ENCODE data around the gene DMBT1. TPM values are rescaled to one million over a fixed set of nuclear protein-coding genes. Genes with fewer than 3 reads are reported as not detected.

DMBT1 gene
- total and polyA plus RNA-seq, 7 experiments from 2014 or later = not detected

DNA sequence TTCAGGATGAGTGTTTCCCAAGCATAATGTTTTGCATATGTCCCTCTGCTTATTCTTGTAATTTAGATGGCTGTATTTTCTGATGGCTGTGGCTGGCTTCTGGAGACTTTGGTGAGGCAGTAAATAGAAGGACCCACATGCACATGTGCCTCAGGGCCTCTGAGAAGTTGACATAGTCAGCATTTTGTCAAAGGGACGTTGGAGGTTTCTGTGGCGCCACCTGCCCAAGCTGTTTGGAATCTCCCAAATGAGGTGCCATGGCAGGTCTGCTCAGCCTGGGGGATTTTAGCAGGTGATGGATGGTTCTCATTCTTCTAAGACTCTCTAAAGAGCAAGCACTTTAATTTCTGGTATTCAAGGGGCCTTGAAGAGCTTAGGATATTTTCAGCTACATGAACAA is 109.3 kb downstream of the DMBT1 start:
- intact Hi-C loops (cut with micrococcal nuclease) = no loop called here
- no peak for ATAC-seq
- Histone ChIP-seq H3K4me1 (ENCODE audit: control insufficient read depth in 2 of 2, insufficient read depth in 2 of 2, low read length in 2 of 2) (no peaks in the 10 kb centered on the region), H3K9me3 (ENCODE audit: control insufficient read depth in 2 of 3, low read length in 3 of 3) (no peaks in the 10 kb centered on the region), H3K36me3 (ENCODE audit: control insufficient read depth in 2 of 3, insufficient read depth in 3 of 3, low read length in 3 of 3) (no peaks in the 10 kb centered on the region), H3K4me3 (ENCODE audit: low read length) (no peak overlapping the region), H3K27me3 (ENCODE audit: control insufficient read depth in 2 of 2, insufficient read depth in 2 of 2, low read length in 2 of 2) (peaks cover 0 to 5% of the 10 kb centered on the region in 2 donors), H3K27ac (ENCODE audit: low read depth, low read length) (no peak overlapping the region)
- H3K27ac Mint-ChIP-seq = no peak overlapping the region
- no peak for DNase-seq
- H3K4me1 Mint-ChIP-seq = peaks cover 0 to 2% (median 0%) of the 10 kb centered on the region in 7 donors
- no peak overlapping the region for H3K4me3 Mint-ChIP-seq
- H3K27me3 Mint-ChIP-seq = peaks cover 8 to 37% (median 27%) of the 10 kb centered on the region in 5 donors
- no peaks in the 10 kb centered on the region for H3K36me3 Mint-ChIP-seq
- no peaks in the 10 kb centered on the region for H3K9me3 Mint-ChIP-seq
- ChIA-PET POLR2A (no interaction called here), CTCF (no interaction called here)

DNA sequence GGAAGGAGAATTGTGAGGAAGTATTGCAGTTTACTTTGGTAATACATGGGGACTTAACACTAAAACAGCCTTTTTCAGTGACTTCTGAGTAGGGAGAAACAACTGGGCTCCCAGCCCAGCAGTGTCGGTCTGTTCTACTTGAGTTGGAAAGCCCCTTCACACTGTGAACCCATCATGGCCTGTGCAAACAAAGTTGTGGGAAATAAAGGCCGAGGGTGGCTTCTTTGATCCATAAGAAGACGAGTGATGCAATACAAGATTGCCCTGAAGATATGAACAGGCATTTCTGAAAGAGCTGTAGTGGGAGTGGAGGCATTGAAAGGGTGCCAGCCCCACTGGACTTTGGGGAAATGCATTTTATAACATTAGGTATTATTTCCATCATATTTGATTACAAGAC is 110.8 kb downstream of the DMBT1 start:
- no peaks in the 10 kb centered on the region for H3K36me3 ChIP-seq (ENCODE audit: control insufficient read depth in 2 of 3, insufficient read depth in 3 of 3, low read length in 3 of 3)
- no peak overlapping the region for H3K4me3 ChIP-seq (ENCODE audit: low read length)
- Mint-ChIP-seq H3K27ac (no peak overlapping the region), H3K4me1 (peaks cover 0 to 2% (median 0%) of the 10 kb centered on the region in 7 donors), H3K27me3 (peaks cover 5 to 33% (median 28%) of the 10 kb centered on the region in 5 donors), H3K4me3 (no peak overlapping the region), H3K9me3 (no peaks in the 10 kb centered on the region), H3K36me3 (no peaks in the 10 kb centered on the region)
- intact Hi-C loops (cut with micrococcal nuclease) = no loop called here
- H3K27ac ChIP-seq (ENCODE audit: low read depth, low read length) = no peak overlapping the region
- no peaks in the 10 kb centered on the region for H3K4me1 ChIP-seq (ENCODE audit: control insufficient read depth in 2 of 2, insufficient read depth in 2 of 2, low read length in 2 of 2)
- ATAC-seq = no peak
- no peak for DNase-seq
- peaks cover 0 to 5% of the 10 kb centered on the region in 2 donors for H3K27me3 ChIP-seq (ENCODE audit: control insufficient read depth in 2 of 2, insufficient read depth in 2 of 2, low read length in 2 of 2)
- H3K9me3 ChIP-seq (ENCODE audit: control insufficient read depth in 2 of 3, low read length in 3 of 3) = no peaks in the 10 kb centered on the region
- ChIA-PET CTCF (interaction anchor here (1.4 kb wide), 1 partner anchor 25 kb away, joined by 4 read pairs; no protein-coding TSS in a partner anchor), POLR2A (no interaction called here)

GRCh38 chr10:122672655-122673054 is 112.1 kb downstream of the DMBT1 start:
- Histone ChIP-seq H3K4me1 (ENCODE audit: control insufficient read depth in 2 of 2, insufficient read depth in 2 of 2, low read length in 2 of 2) (no peaks in the 10 kb centered on the region), H3K4me3 (ENCODE audit: low read length) (no peak overlapping the region), H3K27ac (ENCODE audit: low read depth, low read length) (no peak overlapping the region), H3K9me3 (ENCODE audit: control insufficient read depth in 2 of 3, low read length in 3 of 3) (no peaks in the 10 kb centered on the region), H3K36me3 (ENCODE audit: control insufficient read depth in 2 of 3, insufficient read depth in 3 of 3, low read length in 3 of 3) (no peaks in the 10 kb centered on the region), H3K27me3 (ENCODE audit: control insufficient read depth in 2 of 2, insufficient read depth in 2 of 2, low read length in 2 of 2) (peaks cover 0 to 5% of the 10 kb centered on the region in 2 donors)
- intact Hi-C loops (cut with micrococcal nuclease) = no loop called here
- Mint-ChIP-seq H3K4me3 (no peak overlapping the region), H3K4me1 (peaks cover 0 to under 1% (median 0%) of the 10 kb centered on the region in 7 donors), H3K27ac (no peak overlapping the region), H3K27me3 (peaks cover 4 to 37% (median 26%) of the 10 kb centered on the region in 5 donors), H3K9me3 (peaks cover 0 to 1% (median 0%) of the 10 kb centered on the region in 11 donors), H3K36me3 (no peaks in the 10 kb centered on the region)
- ChIA-PET CTCF (interaction anchor here (1.4 kb wide), 1 partner anchor 27 kb away, joined by 4 read pairs; no protein-coding TSS in a partner anchor), POLR2A (no interaction called here)
- DNase-seq (no peak), ATAC-seq (no peak)

DNA sequence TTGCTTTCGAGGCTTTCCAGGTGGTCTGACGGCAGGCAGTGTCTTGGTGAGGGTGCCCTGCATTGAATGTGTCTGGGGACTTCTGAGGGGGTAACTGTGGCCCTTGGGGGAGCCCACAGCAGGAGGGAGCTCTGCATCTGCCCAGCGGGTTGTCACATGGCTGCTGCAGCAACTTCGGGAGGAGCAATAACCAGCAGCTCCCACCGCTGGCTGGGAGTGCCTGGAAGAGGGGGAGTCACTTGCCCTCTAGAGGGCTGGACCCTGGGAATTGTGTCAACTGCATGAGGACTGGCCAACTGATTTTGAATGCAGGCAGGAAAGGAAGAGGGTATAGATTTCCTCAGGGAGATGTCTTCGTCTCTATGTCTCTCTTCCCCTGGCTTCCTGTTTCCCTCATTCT is 112.7 kb downstream of the DMBT1 start:
- Histone ChIP-seq H3K27me3 (ENCODE audit: control insufficient read depth in 2 of 2, insufficient read depth in 2 of 2, low read length in 2 of 2) (peaks cover 0 to 5% of the 10 kb centered on the region in 2 donors), H3K9me3 (ENCODE audit: control insufficient read depth in 2 of 3, low read length in 3 of 3) (no peaks in the 10 kb centered on the region), H3K4me1 (ENCODE audit: control insufficient read depth in 2 of 2, insufficient read depth in 2 of 2, low read length in 2 of 2) (no peaks in the 10 kb centered on the region), H3K36me3 (ENCODE audit: control insufficient read depth in 2 of 3, insufficient read depth in 3 of 3, low read length in 3 of 3) (no peaks in the 10 kb centered on the region), H3K4me3 (ENCODE audit: low read length) (no peak overlapping the region), H3K27ac (ENCODE audit: low read depth, low read length) (no peak overlapping the region)
- intact Hi-C loops (cut with micrococcal nuclease) = no loop called here
- POLR2A ChIA-PET = no interaction called here
- CTCF ChIA-PET = no interaction called here
- Mint-ChIP-seq H3K9me3 (peaks cover 0 to 2% (median 0%) of the 10 kb centered on the region in 11 donors), H3K36me3 (no peaks in the 10 kb centered on the region), H3K4me1 (no peaks in the 10 kb centered on the region), H3K4me3 (no peak overlapping the region), H3K27me3 (peaks cover 4 to 34% (median 27%) of the 10 kb centered on the region in 5 donors), H3K27ac (no peak overlapping the region)
- DNase-seq (no peak), ATAC-seq (no peak)

GRCh38 chr10:122673731-122674130 is 113.2 kb downstream of the DMBT1 start:
- ChIA-PET POLR2A (no interaction called here), CTCF (no interaction called here)
- Histone ChIP-seq H3K4me3 (ENCODE audit: low read length) (no peak overlapping the region), H3K36me3 (ENCODE audit: control insufficient read depth in 2 of 3, insufficient read depth in 3 of 3, low read length in 3 of 3) (no peaks in the 10 kb centered on the region), H3K27ac (ENCODE audit: low read depth, low read length) (no peak overlapping the region), H3K27me3 (ENCODE audit: control insufficient read depth in 2 of 2, insufficient read depth in 2 of 2, low read length in 2 of 2) (peaks cover 0 to 5% of the 10 kb centered on the region in 2 donors), H3K4me1 (ENCODE audit: control insufficient read depth in 2 of 2, insufficient read depth in 2 of 2, low read length in 2 of 2) (no peaks in the 10 kb centered on the region), H3K9me3 (ENCODE audit: control insufficient read depth in 2 of 3, low read length in 3 of 3) (no peaks in the 10 kb centered on the region)
- H3K9me3 Mint-ChIP-seq = peaks cover 0 to 2% (median 0%) of the 10 kb centered on the region in 11 donors
- no peak for DNase-seq
- H3K36me3 Mint-ChIP-seq = no peaks in the 10 kb centered on the region
- no peak overlapping the region for H3K27ac Mint-ChIP-seq
- no peak overlapping the region for H3K4me3 Mint-ChIP-seq
- intact Hi-C loops (cut with micrococcal nuclease) = no loop called here
- no peaks in the 10 kb centered on the region for H3K4me1 Mint-ChIP-seq
- peaks cover 4 to 38% (median 30%) of the 10 kb centered on the region in 5 donors for H3K27me3 Mint-ChIP-seq
- ATAC-seq = no peak

DNA sequence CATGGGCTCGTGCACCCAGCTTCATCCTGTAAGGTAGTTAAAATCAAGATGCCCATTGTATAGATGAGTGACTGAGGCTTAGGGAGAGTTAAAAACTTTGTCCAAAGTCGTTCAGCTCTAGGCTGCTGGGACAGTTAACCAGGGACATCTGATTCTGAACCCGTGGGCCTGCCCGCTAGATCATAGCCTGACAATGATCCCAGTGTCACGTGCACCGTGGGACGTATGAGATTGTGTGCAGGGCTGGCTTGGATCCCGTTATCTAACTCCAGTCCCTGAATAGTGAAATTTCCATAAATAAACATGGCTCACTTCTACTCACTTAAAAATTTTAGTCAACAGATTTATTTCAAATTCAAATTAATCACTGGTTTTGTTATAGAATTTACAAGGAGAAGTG is 114.2 kb downstream of the DMBT1 start:
- Histone ChIP-seq H3K9me3 (ENCODE audit: control insufficient read depth in 2 of 3, low read length in 3 of 3) (no peaks in the 10 kb centered on the region), H3K4me3 (ENCODE audit: low read length) (no peak overlapping the region), H3K4me1 (ENCODE audit: control insufficient read depth in 2 of 2, insufficient read depth in 2 of 2, low read length in 2 of 2) (no peaks in the 10 kb centered on the region), H3K36me3 (ENCODE audit: control insufficient read depth in 2 of 3, insufficient read depth in 3 of 3, low read length in 3 of 3) (no peaks in the 10 kb centered on the region), H3K27me3 (ENCODE audit: control insufficient read depth in 2 of 2, insufficient read depth in 2 of 2, low read length in 2 of 2) (peaks cover 0 to 2% of the 10 kb centered on the region in 2 donors), H3K27ac (ENCODE audit: low read depth, low read length) (no peak overlapping the region)
- ATAC-seq (no peak), DNase-seq (no peak)
- ChIA-PET CTCF (no interaction called here), POLR2A (no interaction called here)
- Mint-ChIP-seq H3K36me3 (no peaks in the 10 kb centered on the region), H3K4me1 (no peaks in the 10 kb centered on the region), H3K4me3 (no peak overlapping the region), H3K9me3 (peaks cover 0 to 4% (median 0%) of the 10 kb centered on the region in 11 donors), H3K27me3 (peaks cover 4 to 40% (median 31%) of the 10 kb centered on the region in 5 donors), H3K27ac (no peak overlapping the region)
- intact Hi-C loops (cut with micrococcal nuclease) = no loop called here

GRCh38 chr10:122675278-122675677 is 114.7 kb downstream of the DMBT1 start:
- CTCF ChIA-PET = no interaction called here
- POLR2A ChIA-PET = no interaction called here

More at GRCh38 chr10:122675278-122675677, 114.7 kb downstream of the DMBT1 start:
- H3K9me3 Mint-ChIP-seq = peaks cover 0 to 4% (median 0%) of the 10 kb centered on the region in 11 donors
- peaks cover 4 to 40% (median 31%) of the 10 kb centered on the region in 5 donors for H3K27me3 Mint-ChIP-seq
- DNase-seq (no peak), ATAC-seq (no peak)
- intact Hi-C loops (cut with micrococcal nuclease) = no loop called here
- no peaks in the 10 kb centered on the region for H3K36me3 Mint-ChIP-seq
- Histone ChIP-seq H3K9me3 (ENCODE audit: control insufficient read depth in 2 of 3, low read length in 3 of 3) (no peaks in the 10 kb centered on the region), H3K36me3 (ENCODE audit: control insufficient read depth in 2 of 3, insufficient read depth in 3 of 3, low read length in 3 of 3) (no peaks in the 10 kb centered on the region), H3K27me3 (ENCODE audit: control insufficient read depth in 2 of 2, insufficient read depth in 2 of 2, low read length in 2 of 2) (no peaks in the 10 kb centered on the region), H3K4me3 (ENCODE audit: low read length) (no peak overlapping the region), H3K4me1 (ENCODE audit: control insufficient read depth in 2 of 2, insufficient read depth in 2 of 2, low read length in 2 of 2) (no peaks in the 10 kb centered on the region), H3K27ac (ENCODE audit: low read depth, low read length) (no peak overlapping the region)
- H3K4me1 Mint-ChIP-seq = no peaks in the 10 kb centered on the region
- no peak overlapping the region for H3K4me3 Mint-ChIP-seq
- H3K27ac Mint-ChIP-seq = no peak overlapping the region
